GM12874 (cell line): ENCODE measurements around the gene SYNPO2L.
"Not testable (repeated sequence)": the region's sequence is repeated elsewhere in the genome, so short reads cannot be mapped to it uniquely, and the experiment has no call there.

Experiments used
- CTCF ChIP-seq: IDR thresholded peaks from 2 replicates; pipeline ENCODE4 v1.5.1; 2011; ENCODE audit warnings: low read depth, mild to moderate bottlenecking, control low read depth, low read length, moderate library complexity; ENCODE audit not compliant: insufficient read depth

The SYNPO2L gene

GRCh38 chr10:73655990-73656298, at the start of gene SYNPO2L:
TSS of gene SYNPO2L (minus strand) at chr10:73656029. CDS start at chr10:73655922, 107 bp downstream.
- TF ChIP-seq CTCF, result no peak

GRCh38 chr10:73697675-73698159, 41.9 kb upstream of the SYNPO2L start, which contains the start of gene AGAP5:
TSS of gene AGAP5 (minus strand) at chr10:73698109. CDS start at chr10:73697755, 354 bp downstream.
- TF ChIP-seq CTCF, result not testable (repeated sequence)

- no peak for TF ChIP-seq CTCF
Observed at GRCh38 chr10:73655257-73655989, 406 bp downstream of the SYNPO2L start.

- TF ChIP-seq CTCF, result no peak
Observed at GRCh38 chr10:73653701-73654100, 2.1 kb downstream of the SYNPO2L start.

- no peak for TF ChIP-seq CTCF
Observed at GRCh38 chr10:73653195-73653594, 2.6 kb downstream of the SYNPO2L start.

GRCh38 chr10:73650537-73651331, 5.1 kb downstream of the SYNPO2L start:
- no peak for TF ChIP-seq CTCF

GRCh38 chr10:73649876-73650536, 5.8 kb downstream of the SYNPO2L start:
- TF ChIP-seq CTCF, result no peak
